Fibroblast of upper back skin (primary cell): ENCODE results near the gene IFITM1.
"Not testable (repeated sequence)": the region's sequence is repeated elsewhere in the genome, so short reads cannot be mapped to it uniquely, and the experiment has no call there.

Source experiments
- DNase-seq: peaks from one replicate; pipeline ENCODE4 v3.0.0-alpha.2; 2013

Gene IFITM1

DNA sequence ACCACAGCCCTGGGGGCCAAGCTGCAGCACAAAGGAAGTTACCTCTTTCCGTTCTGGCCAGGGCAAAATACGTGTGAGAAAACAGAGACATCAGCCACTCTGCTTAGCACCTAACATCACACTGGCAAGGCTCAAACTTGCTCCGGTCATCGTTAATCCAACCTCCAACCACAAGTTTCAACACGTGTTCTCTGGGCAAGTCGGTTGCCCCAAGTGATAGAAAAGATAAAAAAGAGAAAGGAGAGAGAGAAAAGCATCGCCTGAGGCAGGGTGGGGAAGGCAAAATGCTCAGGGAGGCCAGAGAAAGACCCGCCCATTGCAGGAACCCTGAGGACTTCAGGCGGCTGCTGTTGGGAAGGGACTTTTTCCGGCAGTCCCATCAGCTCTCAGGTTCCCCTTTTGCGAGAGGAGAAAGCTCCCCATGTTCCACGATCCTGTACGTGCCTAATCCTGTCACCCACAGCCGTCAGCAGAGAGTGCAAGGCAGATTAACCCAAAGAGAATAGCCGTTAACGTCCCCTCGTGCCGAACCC lies 36.9 kb downstream of the IFITM1 start:
- no peak for DNase-seq

DNA sequence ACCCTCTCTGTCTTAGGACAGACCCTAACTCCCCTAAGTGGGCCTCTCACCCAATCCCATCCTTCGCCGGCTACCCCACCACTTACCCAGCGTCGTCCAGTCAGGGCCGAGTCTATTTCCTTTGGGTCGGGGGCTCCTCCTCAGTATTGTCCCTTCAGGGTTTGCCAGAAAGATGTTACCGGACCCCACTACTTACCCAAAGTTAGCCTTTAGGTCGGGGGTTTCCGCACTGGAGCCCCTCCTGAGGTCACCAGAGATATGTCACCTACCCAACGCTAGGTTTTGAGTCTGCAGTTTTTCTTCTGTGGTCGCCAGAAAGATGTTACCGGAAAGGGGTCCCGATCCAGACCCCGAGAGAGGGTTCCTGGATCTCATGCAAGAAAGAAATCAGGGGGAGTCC lies 37.6 kb downstream of the IFITM1 start:
- DNase-seq, result no peak

DNA sequence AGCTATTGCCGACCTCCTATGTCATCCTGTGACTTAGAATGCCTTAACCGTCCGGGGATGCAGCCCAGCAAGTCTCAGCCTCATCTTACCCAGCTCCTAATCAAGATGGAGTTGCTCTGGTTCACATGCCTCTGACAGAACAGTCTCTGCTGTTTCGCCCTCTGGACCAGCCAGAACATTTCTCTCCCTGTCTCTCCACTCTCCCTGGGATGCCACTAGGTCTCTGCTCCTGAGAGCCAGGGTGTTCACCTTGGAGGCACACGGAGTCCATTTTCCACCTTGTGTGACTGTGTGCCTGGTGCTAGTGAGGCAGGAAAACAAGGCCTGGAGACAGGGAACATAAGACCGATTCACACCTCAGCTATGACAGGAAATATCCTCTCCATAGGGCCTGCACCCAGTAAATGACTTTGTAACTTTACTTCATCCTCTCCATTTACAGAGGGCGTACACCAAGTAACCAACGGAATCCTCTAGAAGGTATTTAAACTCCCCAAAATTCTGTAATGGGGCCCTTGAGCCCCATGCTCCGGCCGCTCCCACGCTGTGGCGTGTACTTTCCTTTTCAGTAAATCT lies 38.7 kb downstream of the IFITM1 start:
- DNase-seq, result no peak

DNA sequence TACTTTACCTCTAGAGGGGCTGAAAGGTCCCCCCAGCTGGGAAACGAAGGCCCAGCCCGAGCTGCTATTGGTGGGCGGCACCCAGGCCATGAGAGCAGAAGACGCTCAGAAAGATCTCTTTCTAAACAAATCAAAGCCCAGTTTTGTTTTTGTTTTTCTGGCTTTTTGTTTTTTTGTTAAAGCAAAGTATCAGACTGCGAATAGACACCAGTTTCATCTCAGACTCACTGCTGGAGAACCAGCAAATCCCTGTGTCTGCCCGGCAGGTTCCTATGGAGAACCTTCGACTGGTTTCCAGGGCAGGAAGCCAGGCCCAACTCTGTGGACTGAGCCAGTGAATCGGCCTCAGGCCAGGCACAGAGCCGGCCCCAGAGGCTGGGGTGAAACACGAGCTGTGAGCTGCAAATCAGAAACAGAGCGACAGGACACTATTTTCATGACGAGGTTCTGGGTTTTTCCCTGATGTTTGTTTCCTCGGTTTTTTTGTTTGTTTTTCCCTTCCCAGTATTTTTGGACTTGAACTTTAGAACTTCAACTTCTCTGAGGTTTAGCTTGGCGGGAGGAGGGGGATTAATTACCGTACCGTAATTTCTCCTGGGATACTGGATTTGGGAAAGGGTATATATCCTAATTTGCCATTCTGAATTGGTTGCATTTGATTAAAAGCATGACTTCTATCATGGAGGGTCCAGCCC lies 39.5 kb downstream of the IFITM1 start:
- peak; percentile 77 for DNase-seq

DNA sequence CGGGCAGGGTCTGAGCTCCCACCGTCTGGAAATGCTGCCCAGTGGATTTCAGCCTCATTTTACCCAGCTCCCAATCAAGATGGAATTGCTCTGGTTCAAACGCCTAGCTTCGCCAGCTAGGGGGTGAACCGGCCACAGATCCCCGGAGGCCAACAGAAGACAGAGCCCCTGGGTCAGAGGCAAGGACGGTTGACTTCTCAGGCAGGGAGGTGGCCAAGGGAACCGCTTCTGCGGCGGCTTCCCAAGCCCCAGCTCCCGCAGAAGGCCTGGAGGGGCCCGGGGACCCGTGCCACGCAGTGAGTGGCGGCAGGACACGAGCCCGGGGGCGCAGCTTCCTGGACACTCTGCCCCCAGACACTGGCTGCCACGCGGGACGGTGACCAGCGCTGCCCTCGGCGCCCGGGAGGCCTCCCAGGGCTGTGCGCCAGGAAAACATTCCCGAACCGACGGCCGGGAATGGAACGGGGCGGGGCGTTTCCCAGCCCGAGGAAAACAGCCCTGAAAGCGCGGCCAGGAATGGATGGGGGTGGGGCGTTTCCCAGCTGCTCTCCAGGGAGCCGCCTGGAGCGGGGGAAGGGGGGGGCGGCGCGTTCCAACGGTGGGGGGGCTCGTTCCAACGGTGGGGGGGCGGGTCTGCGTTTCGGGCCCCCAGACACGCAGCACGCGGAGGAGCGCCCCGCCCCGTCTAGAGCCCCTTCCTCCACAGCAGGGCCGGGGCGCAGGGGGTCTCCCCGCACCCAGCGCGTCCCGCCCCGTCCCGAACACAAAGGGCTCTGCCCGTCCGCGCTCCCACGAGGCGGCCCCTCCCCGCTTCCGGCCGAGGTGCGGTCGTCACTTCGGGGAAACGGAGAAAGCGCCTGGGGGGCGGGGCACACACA lies 42.0 kb downstream of the IFITM1 start:
- peak; percentile 97 for DNase-seq

DNA sequence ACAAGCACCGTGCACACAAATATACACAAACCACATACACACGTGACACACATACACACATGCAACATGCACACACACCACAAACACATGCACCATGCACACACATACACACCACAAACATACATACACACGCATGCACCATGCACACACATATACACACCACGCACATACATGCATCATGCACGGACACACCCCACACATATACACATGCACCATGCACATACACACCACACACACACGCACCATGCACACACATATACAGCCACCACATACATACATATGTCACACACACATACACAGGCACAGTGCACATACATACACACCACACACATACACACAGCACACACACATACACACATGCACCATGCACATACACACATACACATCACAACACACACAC lies 42.8 kb downstream of the IFITM1 start:
- no peak for DNase-seq

DNA sequence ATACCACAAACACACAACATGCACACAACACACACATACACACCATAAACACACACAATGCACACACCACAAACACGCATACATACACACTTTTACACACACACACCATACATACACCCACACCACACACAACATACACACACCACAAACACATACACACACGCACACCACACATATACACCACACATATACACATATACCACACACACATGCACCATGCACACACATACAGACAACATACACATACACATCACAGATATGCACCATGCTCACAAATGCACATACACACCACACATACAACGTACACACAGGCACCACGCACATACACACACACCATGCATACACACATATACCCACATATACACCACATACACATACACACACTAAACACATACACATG lies 43.7 kb downstream of the IFITM1 start:
- DNase-seq, result no peak

DNA sequence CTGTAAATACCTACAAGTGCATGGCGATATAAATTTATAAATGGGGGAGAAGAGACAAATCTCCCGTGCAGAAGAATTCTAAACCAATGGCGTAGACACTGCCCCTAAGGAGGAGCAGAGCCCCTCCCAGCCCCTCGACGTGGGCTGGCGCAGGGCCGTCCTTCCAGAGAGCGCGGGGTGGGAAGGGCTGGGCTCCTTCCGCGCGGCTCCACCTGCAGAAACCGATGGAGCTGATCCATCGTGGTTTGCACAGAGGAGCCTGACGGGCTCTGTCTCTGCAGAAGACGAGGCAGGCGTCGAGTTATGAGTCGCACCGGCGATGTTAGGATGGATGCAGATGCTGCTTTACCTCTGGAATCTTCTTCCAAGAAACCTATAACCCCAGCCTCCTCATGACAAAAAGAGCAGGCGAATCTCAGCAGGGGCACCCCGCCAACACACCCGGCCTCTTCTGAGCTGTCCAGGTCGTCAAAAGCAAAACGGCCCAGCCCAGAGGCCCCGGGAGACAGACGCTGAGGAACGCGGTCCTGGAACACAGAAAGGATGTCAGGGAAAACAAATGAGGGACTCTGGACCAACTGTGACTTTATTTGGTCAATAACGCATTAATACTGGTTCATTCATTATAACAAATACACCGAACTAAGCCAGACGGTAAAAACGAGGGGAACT lies 44.4 kb downstream of the IFITM1 start:
- no peak for DNase-seq

DNA sequence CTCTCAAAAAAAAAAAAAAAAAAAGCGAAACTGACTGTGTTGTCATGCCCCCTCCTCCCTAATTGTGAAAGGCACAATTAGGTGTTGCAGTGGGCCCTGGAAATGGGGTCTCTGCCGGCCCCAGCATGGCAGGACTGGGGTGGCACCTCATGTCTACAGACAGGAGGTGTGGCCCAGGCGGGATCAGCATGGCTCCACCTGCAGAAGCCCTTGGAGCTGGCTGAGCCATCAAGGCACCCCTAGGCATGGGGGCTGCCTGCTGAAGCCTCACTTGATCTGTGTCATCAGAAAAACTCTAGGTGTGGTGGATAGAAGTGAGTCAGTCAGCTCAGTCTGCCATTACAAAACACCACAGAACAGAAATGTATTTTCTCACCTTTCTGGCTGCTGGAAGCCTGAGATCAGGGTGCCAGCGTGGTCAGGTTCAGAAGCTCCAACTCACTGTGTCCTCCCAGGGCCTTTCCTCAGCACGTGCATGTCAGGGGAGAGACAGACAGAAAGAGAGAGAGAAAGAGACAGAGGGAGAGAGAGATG lies 45.4 kb downstream of the IFITM1 start:
- DNase-seq, result no peak

DNA sequence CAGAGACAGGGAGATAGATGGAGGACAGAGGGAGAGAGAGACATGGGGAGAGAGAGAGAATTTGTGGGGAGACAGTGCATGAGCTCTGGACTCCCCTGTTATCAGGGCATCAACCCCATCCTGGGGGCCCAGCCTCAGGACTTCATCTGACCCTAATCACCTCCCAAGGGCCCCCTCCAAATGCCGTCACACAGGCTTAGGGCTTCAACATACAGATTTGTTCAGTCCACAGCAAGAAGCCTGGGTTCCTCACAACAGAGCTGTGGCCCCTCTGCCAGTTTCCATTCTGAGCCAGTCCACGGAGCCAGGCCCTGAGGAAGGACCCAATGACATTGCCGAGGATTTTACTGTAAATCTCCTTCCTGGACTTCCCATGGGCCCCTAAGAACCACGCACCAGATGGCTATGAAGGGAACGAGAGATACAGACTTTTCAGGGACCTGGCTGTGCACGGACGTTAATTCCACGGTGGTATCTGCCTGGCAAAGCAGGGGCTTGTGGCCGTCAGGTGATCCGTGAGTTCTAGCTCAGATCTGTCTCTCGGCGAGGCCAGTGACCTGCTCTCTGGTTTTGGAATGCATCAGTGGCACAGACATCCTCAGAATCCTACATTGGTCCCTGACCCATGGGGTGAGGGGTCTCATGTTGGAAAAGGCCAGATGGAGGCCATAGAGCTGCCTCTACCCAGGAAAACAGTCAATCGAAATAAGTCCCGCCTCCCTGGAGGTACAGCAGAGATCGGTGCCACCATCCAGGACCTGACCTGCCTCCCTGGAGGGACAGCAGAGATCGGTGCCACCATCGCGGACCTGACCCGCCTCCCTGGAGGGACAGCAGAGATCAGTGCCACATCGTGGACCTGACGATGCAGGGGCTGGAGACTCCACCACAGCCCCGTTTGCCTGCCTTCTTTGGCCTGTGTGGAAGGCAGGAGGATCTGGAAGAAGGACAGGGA lies 46.8 kb downstream of the IFITM1 start:
- DNase-seq, result no peak

DNA sequence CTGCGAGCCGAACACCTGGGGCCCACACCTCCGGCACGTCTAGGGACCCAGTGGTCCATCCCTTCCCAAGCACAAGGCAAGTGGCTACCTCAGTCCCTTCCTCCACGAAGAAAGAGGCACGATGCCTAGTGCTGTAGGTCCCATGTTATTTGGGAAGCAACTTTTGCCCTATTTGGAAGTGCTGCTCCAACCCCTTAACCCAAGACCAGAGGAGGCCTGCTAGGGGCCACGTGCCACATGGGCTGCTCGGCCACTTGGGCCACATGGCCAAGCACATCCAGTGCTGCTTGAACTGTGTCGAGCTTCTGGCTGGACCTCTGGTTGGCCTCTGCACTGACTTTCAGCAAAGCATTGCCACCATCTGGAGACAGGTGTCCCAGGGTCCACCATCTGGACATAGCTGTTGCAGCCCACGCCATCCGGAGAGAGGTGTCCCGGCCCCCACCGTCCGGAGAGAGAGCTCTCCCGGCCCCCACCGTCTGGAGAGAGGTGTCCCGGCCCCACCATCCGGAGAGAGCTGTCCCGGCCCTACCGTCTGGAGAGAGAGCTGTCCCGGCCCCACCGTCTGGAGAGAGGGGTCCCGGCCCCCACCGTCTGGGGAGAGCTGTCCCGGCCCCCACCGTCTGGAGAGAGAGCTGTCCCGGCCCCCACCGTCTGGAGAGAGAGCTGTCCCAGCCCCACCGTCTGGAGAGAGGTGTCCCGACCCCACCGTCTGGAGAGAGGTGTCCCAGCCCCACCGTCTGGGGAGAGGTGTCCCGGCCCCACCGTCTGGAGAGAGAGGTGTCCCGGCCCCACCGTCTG lies 49.0 kb downstream of the IFITM1 start:
- no peak for DNase-seq

DNA sequence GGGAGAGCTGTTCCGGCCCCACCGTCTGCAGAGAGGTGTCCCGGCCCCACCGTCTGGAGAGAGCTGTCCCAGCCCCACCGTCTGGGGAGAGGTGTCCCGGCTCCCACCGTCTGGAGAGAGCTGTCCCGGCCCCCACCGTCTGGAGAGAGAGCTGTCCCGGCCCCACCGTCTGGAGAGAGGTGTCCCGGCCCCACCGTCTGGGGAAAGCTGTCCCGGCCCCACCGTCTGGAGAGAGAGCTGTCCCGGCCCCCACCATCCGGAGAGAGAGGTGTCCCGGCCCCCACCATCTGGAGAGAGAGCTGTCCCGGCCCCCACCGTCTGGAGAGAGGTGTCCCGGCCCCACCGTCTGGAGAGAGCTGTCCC lies 49.6 kb downstream of the IFITM1 start:
- not testable (repeated sequence) for DNase-seq

DNA sequence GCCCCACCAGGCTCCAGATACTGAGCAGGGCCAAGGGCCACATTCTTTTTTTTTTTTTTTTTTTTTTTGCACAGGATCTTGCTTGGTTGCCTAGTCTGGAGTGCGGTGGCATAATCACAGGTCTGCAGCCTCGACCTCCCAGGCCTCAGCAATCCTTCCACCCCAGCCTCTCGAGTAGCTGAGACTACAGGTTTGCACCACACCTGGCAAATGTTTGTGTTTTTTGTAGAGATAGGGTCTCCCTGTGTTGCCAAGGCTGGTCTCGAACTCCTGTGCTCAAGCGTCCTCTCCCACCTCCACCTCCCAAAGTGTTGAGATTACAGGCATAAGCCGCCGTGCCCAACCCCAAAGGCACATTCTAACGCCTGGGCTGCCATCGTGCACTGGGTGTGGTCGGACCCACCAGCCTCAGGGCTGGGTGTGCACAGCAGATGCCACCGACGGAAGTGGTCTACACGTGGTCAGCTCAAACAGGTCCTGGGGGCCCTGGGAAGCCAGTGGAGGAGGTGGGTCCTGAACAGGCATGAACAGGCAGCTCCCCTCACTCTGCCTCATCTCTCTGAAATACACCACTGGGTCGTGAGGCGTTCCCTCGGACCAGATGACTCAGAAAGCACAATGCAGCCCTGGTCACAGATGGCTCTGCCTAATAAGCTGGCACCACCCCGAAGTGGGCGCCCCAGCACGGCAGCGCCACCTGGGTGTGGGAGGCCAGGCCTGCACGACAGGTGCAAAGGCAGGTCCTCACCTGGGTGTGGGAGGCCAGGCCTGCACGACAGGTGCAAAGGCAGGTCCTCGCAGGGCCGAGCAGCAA lies 50.3 kb downstream of the IFITM1 start:
- no peak for DNase-seq
